HepG2 (cell line): ENCODE measurements around the gene SLC2A6. TPM values are rescaled to one million over a fixed set of nuclear protein-coding genes. Genes with fewer than 3 reads are reported as not detected.

ENCODE experiments used
- BCL3 ChIP-seq: sonication (generic); formaldehyde crosslinking; IDR thresholded peaks from 2 replicates; pipeline ENCODE4 v1.5.1; 2020; ENCODE audit warnings: mild to moderate bottlenecking, missing genetic modification reagents, moderate library complexity
- DRAP1 ChIP-seq: IDR thresholded peaks from 2 replicates; pipeline ENCODE4 v1.6.1; 2016; ENCODE audit warnings: missing genetic modification reagents, missing compliant biosample characterization
- ETV5 ChIP-seq: IDR thresholded peaks from 2 replicates; pipeline ENCODE4 v1.6.1; 2018; ENCODE audit warnings: missing biosample characterization, missing genetic modification reagents, inconsistent platforms, borderline replicate concordance
- HIC2 ChIP-seq: sonication (generic); formaldehyde crosslinking; IDR thresholded peaks from 2 replicates; pipeline ENCODE4 v1.9.0; 2022; ENCODE audit warnings: low read depth, missing genetic modification reagents
- HOMEZ ChIP-seq: IDR thresholded peaks from 2 replicates; pipeline ENCODE4 v1.6.1; 2016; ENCODE audit warnings: low read depth
- JARID2 ChIP-seq: sonication (generic); formaldehyde crosslinking; IDR thresholded peaks from 2 replicates; pipeline ENCODE4 v1.8.1; 2023; ENCODE audit warnings: missing genetic modification reagents, inconsistent platforms; ENCODE audit not compliant: insufficient replicate concordance
- JUNB ChIP-seq: sonication (generic); formaldehyde crosslinking; IDR thresholded peaks from 2 replicates; pipeline ENCODE4 v1.8.0; 2022; ENCODE audit warnings: missing genetic modification reagents, mild to moderate bottlenecking, borderline replicate concordance
- KDM2A ChIP-seq: sonication (generic); formaldehyde crosslinking; IDR thresholded peaks from 2 replicates; pipeline ENCODE4 v1.4.0; 2020; ENCODE audit warnings: low read depth, missing genetic modification reagents, borderline replicate concordance
- NFYC ChIP-seq: IDR thresholded peaks from 2 replicates; pipeline ENCODE4 v1.6.1; 2016; ENCODE audit warnings: missing genetic modification reagents, missing compliant biosample characterization
- SNAPC2 ChIP-seq: sonication (generic); formaldehyde crosslinking; IDR thresholded peaks from 2 replicates; pipeline ENCODE4 v1.8.1; 2022; ENCODE audit warnings: mild to moderate bottlenecking, missing genetic modification reagents
- SNAPC5 ChIP-seq: sonication (generic); formaldehyde crosslinking; IDR thresholded peaks from 2 replicates; pipeline ENCODE4 v1.8.1; 2023; ENCODE audit warnings: mild to moderate bottlenecking, missing genetic modification reagents, borderline replicate concordance
- SNRNP70 ChIP-seq: fragments of 200-400 bp; formaldehyde crosslinking; IDR thresholded peaks from 2 replicates; pipeline ENCODE4 v1.6.1; 2017; ENCODE audit warnings: mild to moderate bottlenecking, low read depth, low read length, moderate library complexity
- STAT5B ChIP-seq: sonication (generic); formaldehyde crosslinking; IDR thresholded peaks from 2 replicates; pipeline ENCODE4 v1.4.0; 2020; ENCODE audit warnings: missing genetic modification reagents
- TBL1XR1 ChIP-seq: fragments of 150-350 bp; IDR thresholded peaks from 2 replicates; pipeline ENCODE4 v1.6.1; 2014; ENCODE audit warnings: borderline replicate concordance, low read length; ENCODE audit not compliant: partially characterized antibody
- TIGD3 ChIP-seq: sonication (generic); formaldehyde crosslinking; IDR thresholded peaks from 2 replicates; pipeline ENCODE4 v1.5.1; 2020; ENCODE audit warnings: mild to moderate bottlenecking, missing genetic modification reagents, borderline replicate concordance
- ZBTB3 ChIP-seq: sonication (generic); formaldehyde crosslinking; IDR thresholded peaks from 2 replicates; pipeline ENCODE4 v1.4.0; 2020; ENCODE audit warnings: low read depth, mild to moderate bottlenecking, moderate library complexity, missing genetic modification reagents, borderline replicate concordance
- ZFY ChIP-seq: sonication (generic); formaldehyde crosslinking; IDR thresholded peaks from 2 replicates; pipeline ENCODE4 v1.4.0; 2020; ENCODE audit warnings: missing genetic modification reagents
- ZNF441 ChIP-seq: sonication (generic); formaldehyde crosslinking; IDR thresholded peaks from 2 replicates; pipeline ENCODE4 v1.7.0; 2021; ENCODE audit warnings: missing genetic modification reagents, borderline replicate concordance
- ZNF563 ChIP-seq: sonication (generic); formaldehyde crosslinking; IDR thresholded peaks from 2 replicates; pipeline ENCODE4 v1.8.0; 2022; ENCODE audit warnings: mild to moderate bottlenecking, moderate library complexity, missing genetic modification reagents
- ZNF569 ChIP-seq: sonication (generic); formaldehyde crosslinking; IDR thresholded peaks from 2 replicates; pipeline ENCODE4 v1.5.0; 2020; ENCODE audit warnings: mild to moderate bottlenecking, missing genetic modification reagents, moderate library complexity, borderline replicate concordance
- ZNF597 ChIP-seq: sonication (generic); formaldehyde crosslinking; IDR thresholded peaks from 2 replicates; pipeline ENCODE4 v1.5.0; 2020; ENCODE audit warnings: missing genetic modification reagents
- polyA plus RNA-seq, 8 experiments: library from polyadenylated mRNA; depleted of rRNA in 3 of 8; stranded (reverse) in 7 of 8; unstranded in 1 of 8; fragments of >200 nt; fragmentation: Illumina TruSeq in 4 of 8; extraction: Trizol in 4 of 8; gene quantifications; 2 replicates each; pipeline versions ENCODE4 v1.2.1 to v1.2.3, GENCODE V29; 2011 to 2016; ENCODE audit warnings: low read depth in 4 of 8, missing spikeins in 1 of 8, mixed read lengths in 1 of 8; ENCODE audit not compliant: insufficient read depth in 1 of 8
- total RNA-seq, 5 experiments: library from RNA; depleted of rRNA; stranded (reverse); fragments of >200 nt; fragmentation: Illumina TruSeq; extraction: Trizol; gene quantifications; 2 replicates each; pipeline ENCODE4 v1.2.3, GENCODE V29; 2016; ENCODE audit warnings: low read depth in 1 of 5

The SLC2A6 gene
- total and polyA plus RNA-seq, 2 of the 13 experiments (the other 11 are each of a cell fraction or from before 2014, with no cell fraction given) = 4.1 to 15.0 TPM

- no peak for TF ChIP-seq HOMEZ
- TF ChIP-seq NFYC (CRISPR knock-in tag) = no peak
- no peak for TF ChIP-seq TBL1XR1
- no peak for TF ChIP-seq HIC2 (CRISPR knock-in tag)
- TF ChIP-seq SNAPC2 (CRISPR knock-in tag) = no peak
- TF ChIP-seq DRAP1 (CRISPR knock-in tag) = 0 out of 2 replicates have a peak, but pooled peaks have one; percentile 19
- no peak for TF ChIP-seq ZNF569
- TF ChIP-seq ZFY (CRISPR knock-in tag) = peak; percentile 33; the same call in 1 of the 2 replicates
- TF ChIP-seq ETV5 (CRISPR knock-in tag) = peak; percentile 72
- TF ChIP-seq SNRNP70 = no peak
- no peak for TF ChIP-seq KDM2A (CRISPR knock-in tag)
- no peak for TF ChIP-seq ZNF563 (CRISPR knock-in tag)
- 0 out of 2 replicates have a peak, but pooled peaks have one; percentile 59 for TF ChIP-seq ZNF441
- TF ChIP-seq BCL3 (CRISPR knock-in tag) = peak; percentile 70; the same call in 1 of the 2 replicates
- TF ChIP-seq ZBTB3 (CRISPR knock-in tag) = no peak
- no peak for TF ChIP-seq ZNF597 (CRISPR knock-in tag)
- TF ChIP-seq STAT5B = no peak
- TF ChIP-seq JUNB (CRISPR knock-in tag) = no peak
- TF ChIP-seq TIGD3 (CRISPR knock-in tag) = 0 out of 2 replicates have a peak, but pooled peaks have one; percentile 40
- TF ChIP-seq SNAPC5 (CRISPR knock-in tag) = no peak
- no peak for TF ChIP-seq JARID2 (CRISPR knock-in tag)
These were observed 6.8 kb upstream of the SLC2A6 start (continued) for GRCh38 chr9:133485531-133486260.
